A673 (cell line): Measurements from ENCODE around the gene DLG2. TPM values are rescaled to one million over a fixed set of nuclear protein-coding genes. Genes with fewer than 3 reads are reported as not detected.

ENCODE experiments used
- BruUV-seq: library from RNA; stranded (reverse); fragments of 400-500 nt; replicated peaks from 2 replicates; lab custom pipeline; 2021; lab: Mats Ljungman, UMichigan
- CTCF ChIA-PET: fragments of 300-600 bp; sonication (Branson Sonifier 250); formaldehyde crosslinking; loops from one replicate; lab custom pipeline; 2022; ENCODE audit warnings: antibody characterized with exemption; lab: Charles Lee
- POLR2A ChIA-PET: fragments of 300-600 bp; sonication (Branson Sonifier 250); formaldehyde crosslinking; loops from one replicate; lab custom pipeline; 2022; ENCODE audit warnings: antibody characterized with exemption; ENCODE audit not compliant: low non-redundant PET; lab: Charles Lee
- DNase-seq: peaks from one replicate; pipeline ENCODE4 v3.0.0-alpha.2; 2015; ENCODE audit warnings: low spot score
- H3K27ac ChIP-seq: fragments of 200-600 bp; sonication (generic); 2 replicates; pipeline ENCODE4 v1.5.1; 2016; ENCODE audit warnings: mixed run types, low read depth, mild to moderate bottlenecking, mixed read lengths, antibody characterized with exemption, low read length; ENCODE audit not compliant: poor library complexity, severe bottlenecking
- H3K27me3 ChIP-seq: fragments of 200-600 bp; sonication (generic); replicated peaks from 2 replicates; pipeline ENCODE4 v1.6.1; 2017; ENCODE audit warnings: mixed run types, low read depth, mild to moderate bottlenecking, mixed read lengths, antibody characterized with exemption, low read length; ENCODE audit not compliant: insufficient read depth, poor library complexity
- H3K36me3 ChIP-seq: fragments of 200-600 bp; sonication (generic); 2 replicates; pipeline ENCODE4 v1.6.1; 2016; ENCODE audit warnings: mixed run types, mild to moderate bottlenecking, mixed read lengths, antibody characterized with exemption, low read length; ENCODE audit not compliant: insufficient read depth, poor library complexity, severe bottlenecking
- H3K4me1 ChIP-seq: fragments of 200-600 bp; sonication (generic); 2 replicates; pipeline ENCODE4 v1.6.1; 2017; ENCODE audit warnings: mixed run types, mild to moderate bottlenecking, mixed read lengths, antibody characterized with exemption, low read length; ENCODE audit not compliant: insufficient read depth, poor library complexity, severe bottlenecking
- H3K4me3 ChIP-seq: fragments of 200-600 bp; sonication (generic); 2 replicates; pipeline ENCODE4 v1.5.1; 2016; ENCODE audit warnings: low read depth, mixed run types, mild to moderate bottlenecking, mixed read lengths, low read length; ENCODE audit not compliant: poor library complexity, severe bottlenecking
- H3K9me3 ChIP-seq: fragments of 200-600 bp; sonication (generic); 2 replicates; pipeline ENCODE4 v1.6.1; 2016; ENCODE audit warnings: mixed run types, low read depth, mild to moderate bottlenecking, mixed read lengths, antibody characterized with exemption, low read length; ENCODE audit not compliant: poor library complexity, severe bottlenecking
- CTCF ChIP-seq: fragments of 300-800, 200-600 bp; sonication (generic); conservative IDR thresholded peaks from 2 replicates; pipeline ENCODE4 v1.5.1; 2017; ENCODE audit warnings: low read depth, mild to moderate bottlenecking, antibody characterized with exemption, low read length, moderate library complexity, mixed read lengths
- EZH2 ChIP-seq: fragments of 200-600 bp; sonication (generic); IDR thresholded peaks from 2 replicates; pipeline ENCODE4 v1.6.1; 2017; ENCODE audit warnings: borderline replicate concordance, low read depth, mild to moderate bottlenecking, mixed read lengths, antibody characterized with exemption, low read length; ENCODE audit not compliant: poor library complexity, severe bottlenecking
- intact Hi-C: fragments of 100-400 bp; cut with micrococcal nuclease; formaldehyde crosslinking; loops from one replicate; pipeline ENCODE4 v1.10.0; 2022; ENCODE audit not compliant: unreplicated experiment
- total RNA-seq: library from RNA; stranded (reverse); gene quantifications from 2 replicates; pipeline ENCODE4 v1.2.3, GENCODE V29; 2021

Gene DLG2
- total RNA-seq, 1 experiment from 2014 or later: 277 TPM

- ChIA-PET POLR2A (no interaction called here), CTCF (no interaction called here)
- H3K4me1 ChIP-seq: no peaks in the 10 kb centered on the region
- TF ChIP-seq CTCF: no peak
- no peak for TF ChIP-seq EZH2
- H3K27ac ChIP-seq: no peak overlapping the region
- no TSS peak for BruUV-seq
- no peaks in the 10 kb centered on the region for H3K36me3 ChIP-seq
- no peak for DNase-seq
- no peak overlapping the region for H3K4me3 ChIP-seq
- intact Hi-C loops: no loop called here
- H3K9me3 ChIP-seq: no peaks in the 10 kb centered on the region
- no peaks in the 10 kb centered on the region for H3K27me3 ChIP-seq
Measured at GRCh38 chr11:84412862-84413261, 1214.3 kb downstream of the DLG2 start.

- no peak for TF ChIP-seq CTCF
- TF ChIP-seq EZH2: no peak
- H3K27ac ChIP-seq: no peak overlapping the region
- intact Hi-C loops: no loop called here
- BruUV-seq: no TSS peak
- POLR2A ChIA-PET: no interaction called here
- no peaks in the 10 kb centered on the region for H3K27me3 ChIP-seq
- H3K4me1 ChIP-seq: no peaks in the 10 kb centered on the region
- CTCF ChIA-PET: no interaction called here
- DNase-seq: peak; percentile 2
- H3K36me3 ChIP-seq: no peaks in the 10 kb centered on the region
- H3K4me3 ChIP-seq: no peak overlapping the region
- no peaks in the 10 kb centered on the region for H3K9me3 ChIP-seq
Measured at GRCh38 chr11:84408946-84409411, 1218.2 kb downstream of the DLG2 start.

- Histone ChIP-seq H3K4me1 (no peaks in the 10 kb centered on the region), H3K36me3 (no peaks in the 10 kb centered on the region), H3K4me3 (no peak overlapping the region), H3K9me3 (no peaks in the 10 kb centered on the region), H3K27me3 (no peaks in the 10 kb centered on the region), H3K27ac (no peak overlapping the region)
- ChIA-PET CTCF (no interaction called here), POLR2A (no interaction called here)
- intact Hi-C loops: no loop called here
- BruUV-seq: no TSS peak
- TF ChIP-seq CTCF: no peak
- TF ChIP-seq EZH2: no peak
- no peak for DNase-seq
Measured at GRCh38 chr11:84407091-84407490, 1220.1 kb downstream of the DLG2 start.
